G401 (cell line): ENCODE data around the gene CD300A. TPM values are rescaled to one million over a fixed set of nuclear protein-coding genes. Genes with fewer than 3 reads are reported as not detected.

Experiments
- DNase-seq: peaks from one replicate; pipeline ENCODE4 v3.0.0-alpha.2; 2015; ENCODE audit warnings: low spot score
- in situ Hi-C: cut with HindIII; loops from 2 replicates; pipeline ENCODE4 v1.10.0; 2016; ENCODE audit warnings: low sequenced_read_pairs, mixed read lengths
- total RNA-seq: library from RNA; depleted of rRNA; stranded (reverse); fragments of >200 nt; shearing (Covaris generic); gene quantifications from 2 replicates; pipeline ENCODE4 v1.2.3, GENCODE V29; 2014; rRNA removed

Gene CD300A
- total RNA-seq, 1 experiment from 2014 or later: not detected

DNA sequence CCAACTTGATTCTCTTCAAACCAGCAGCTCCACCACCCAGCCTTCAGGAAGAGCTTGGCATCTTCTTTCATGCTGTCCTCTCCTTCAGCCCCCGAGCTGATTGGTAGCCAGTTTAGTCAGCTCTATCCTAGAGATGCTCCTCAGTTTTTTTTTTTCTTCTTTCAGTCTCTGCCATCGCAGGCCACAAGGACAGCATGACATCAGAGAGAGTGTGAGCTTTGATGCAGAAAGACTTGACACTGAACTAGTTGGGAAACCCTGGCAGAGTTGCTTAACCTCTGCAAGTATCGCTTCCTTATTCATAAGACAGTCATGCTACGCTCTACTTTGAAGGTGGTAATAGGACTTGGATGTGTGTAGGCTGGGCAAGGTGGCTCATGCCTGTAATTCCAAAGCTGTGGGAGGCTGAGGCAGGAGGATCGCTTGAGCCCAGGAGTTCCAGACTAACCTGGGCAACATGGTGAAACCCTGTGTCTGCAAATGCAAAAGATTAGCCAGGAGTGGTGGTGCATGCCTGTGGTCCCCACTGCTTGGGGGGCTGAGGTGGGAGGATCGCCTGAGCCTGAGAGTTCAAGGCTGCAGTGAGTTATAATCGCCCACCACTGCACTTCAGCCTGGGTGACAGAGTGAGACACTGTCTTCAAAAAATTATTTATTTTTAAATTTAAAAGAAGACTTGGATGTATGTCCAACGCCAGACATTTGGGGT lies 62.2 kb downstream of the CD300A start:
- DNase-seq: no peak
- in situ Hi-C loops: no loop called here

DNA sequence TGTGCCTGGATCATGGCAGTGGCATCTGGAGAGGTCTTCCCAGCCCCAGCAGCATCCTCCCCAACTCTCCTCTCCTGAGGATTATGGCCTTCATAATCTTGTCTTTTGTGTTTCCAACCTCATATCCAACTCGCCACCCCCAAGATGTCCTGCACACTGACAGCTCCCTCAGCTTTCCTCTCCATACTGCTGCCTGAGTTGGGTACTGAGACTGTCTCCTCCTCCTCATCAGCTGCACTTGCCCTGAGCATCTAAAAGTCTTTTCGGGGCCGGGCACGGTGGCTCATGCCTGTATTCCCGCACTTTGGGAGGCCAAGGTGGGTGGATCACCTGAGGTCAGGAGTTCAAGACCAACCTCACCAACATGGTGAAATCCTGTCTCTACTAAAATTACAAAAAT lies 62.8 kb downstream of the CD300A start:
- in situ Hi-C loops: no loop called here
- DNase-seq: no peak

DNA sequence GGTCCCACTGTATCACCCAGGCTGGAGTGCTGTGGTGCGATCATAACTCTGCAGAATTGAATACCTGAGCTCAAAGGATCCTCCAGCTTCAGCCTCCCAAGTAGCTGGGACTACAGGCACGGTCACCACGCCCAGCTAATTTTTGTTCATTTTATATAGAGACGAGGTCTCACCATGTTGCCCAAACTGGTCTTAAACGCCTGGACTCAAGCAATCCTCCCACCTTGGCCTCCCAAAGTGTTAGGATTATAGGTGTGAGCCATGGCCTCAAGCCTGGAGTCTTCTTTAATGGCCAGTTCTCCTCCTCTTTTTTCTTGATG lies 64.4 kb downstream of the CD300A start:
- DNase-seq: no peak
- in situ Hi-C loops: no loop called here

DNA sequence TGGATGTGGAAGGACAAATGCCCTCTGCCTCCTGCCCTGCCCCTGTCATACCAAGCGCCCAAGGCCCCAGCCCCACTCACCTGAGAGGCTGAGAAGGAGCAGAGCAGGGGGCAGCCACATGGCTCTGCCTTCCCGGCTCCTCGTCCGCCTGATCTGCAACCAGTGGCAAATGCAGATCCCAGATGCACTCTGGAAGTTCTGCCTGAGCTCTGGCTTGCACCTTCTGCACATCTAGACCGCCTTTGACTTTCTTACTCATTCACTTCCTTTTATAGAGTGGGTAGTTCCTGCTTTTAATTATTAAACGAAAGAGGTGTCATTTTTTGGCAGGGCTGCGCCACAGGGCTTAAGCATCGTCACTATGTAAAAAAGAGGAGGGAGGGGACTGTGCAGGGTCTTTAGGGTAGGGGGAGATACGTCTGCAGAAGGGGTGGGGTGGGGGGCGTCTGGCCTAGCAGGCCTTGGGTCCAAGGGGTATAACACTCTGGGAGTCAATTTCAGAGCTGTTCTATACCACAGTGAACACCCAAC lies 64.9 kb downstream of the CD300A start, which contains the start of gene CD300LB:
CD300LB (minus strand) TSS at position 245 of the 531 bp plus-strand sequence; CDS start at position 120, 125 bp downstream.
- no peak for DNase-seq
- in situ Hi-C loops: no loop called here

DNA sequence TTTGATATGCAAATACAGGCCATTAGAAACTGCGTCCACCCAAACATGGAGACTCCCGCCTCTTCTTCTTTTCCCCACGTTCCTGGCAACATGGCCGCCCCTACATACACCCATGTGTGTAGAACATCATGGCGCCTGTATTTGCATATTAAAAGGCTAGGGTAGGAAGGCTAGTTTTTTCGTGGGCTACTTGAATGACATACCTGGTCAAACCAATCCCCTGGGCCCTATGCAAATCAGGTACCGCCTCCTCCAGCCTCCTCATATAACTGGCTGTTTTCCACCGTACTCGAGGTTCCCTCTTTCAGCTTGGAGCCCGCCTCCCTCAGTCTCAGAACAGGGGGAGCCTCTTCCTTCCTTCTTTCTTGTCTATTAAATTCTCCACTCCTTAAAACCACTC lies 65.7 kb downstream of the CD300A start:
- DNase-seq: no peak

More for the DNA sequence above, 65.7 kb downstream of the CD300A start:
- in situ Hi-C loops: no loop called here

Other genes with a start within 250 kb of the CD300A start
- gene DNAI2, start 192.4 kb upstream of the CD300A start, total RNA-seq: not detected in 2 replicates
- not detected in 2 replicates for gene KIF19, start 140.4 kb upstream of the CD300A start, total RNA-seq
- not detected in 2 replicates for gene BTBD17, start 104.8 kb upstream of the CD300A start, total RNA-seq
- not detected in 2 replicates for gene GPR142, start 99.1 kb upstream of the CD300A start, total RNA-seq
- 8.7 and 9.4 TPM in 2 replicates for gene GPRC5C, start 34.5 kb upstream of the CD300A start, total RNA-seq
- gene CD300LB, start 64.8 kb downstream of the CD300A start, total RNA-seq: not detected in 2 replicates
- gene CD300C, start 79.5 kb downstream of the CD300A start, total RNA-seq: not detected in 2 replicates
- gene CD300H, start 100.9 kb downstream of the CD300A start, total RNA-seq: not detected in 2 replicates
- gene CD300LD, start 125.6 kb downstream of the CD300A start, total RNA-seq: not detected in 2 replicates
- gene CD300E, start 157.1 kb downstream of the CD300A start, total RNA-seq: not detected in 2 replicates
- not detected in 2 replicates for gene CD300LF, start 246.3 kb downstream of the CD300A start, total RNA-seq